NCI-H748 (cell line): ENCODE data around the gene XYLT2.
"Not testable (repeated sequence)": the region's sequence is repeated elsewhere in the genome, so short reads cannot be mapped to it uniquely, and the experiment has no call there.

Experiments used
- DNase-seq: peaks from one replicate; lab custom pipeline; 2025; ENCODE audit not compliant: unreplicated experiment; lab: John Stamatoyannopoulos, UW

Gene XYLT2

DNA sequence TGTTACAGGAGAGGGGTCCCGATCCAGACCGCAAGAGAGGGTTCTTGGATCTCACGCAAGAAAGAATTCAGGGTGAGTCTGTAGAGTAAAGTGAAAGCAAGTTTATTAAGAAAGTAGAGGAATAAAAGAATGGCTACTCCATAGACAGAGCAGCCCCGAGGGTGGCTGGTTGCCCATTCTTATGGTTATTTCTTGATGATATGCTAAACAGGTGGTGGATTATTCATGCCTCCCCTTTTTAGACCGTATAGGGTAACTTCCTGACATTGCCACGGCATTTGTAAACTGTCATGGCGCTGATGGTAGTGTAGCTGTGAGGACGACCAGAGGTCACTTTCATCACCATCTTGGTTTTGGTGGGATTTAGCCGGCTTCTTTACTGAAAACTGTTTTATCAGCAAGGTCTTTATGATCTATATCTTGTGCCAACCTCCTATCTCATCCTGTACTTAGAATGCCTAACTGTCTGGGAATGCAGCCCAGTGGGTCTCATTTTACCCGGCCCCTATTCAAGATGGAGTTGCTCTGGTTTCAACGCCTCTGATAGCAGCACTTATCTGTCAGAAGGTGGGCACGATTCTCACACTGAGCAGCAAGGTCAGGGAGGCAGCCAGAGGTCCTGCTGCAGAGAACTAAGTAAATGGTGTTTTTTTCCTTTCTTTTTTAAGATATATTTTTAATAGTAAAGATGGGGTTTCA lies 26.5 kb upstream of the XYLT2 start:
- DNase-seq = no peak

DNA sequence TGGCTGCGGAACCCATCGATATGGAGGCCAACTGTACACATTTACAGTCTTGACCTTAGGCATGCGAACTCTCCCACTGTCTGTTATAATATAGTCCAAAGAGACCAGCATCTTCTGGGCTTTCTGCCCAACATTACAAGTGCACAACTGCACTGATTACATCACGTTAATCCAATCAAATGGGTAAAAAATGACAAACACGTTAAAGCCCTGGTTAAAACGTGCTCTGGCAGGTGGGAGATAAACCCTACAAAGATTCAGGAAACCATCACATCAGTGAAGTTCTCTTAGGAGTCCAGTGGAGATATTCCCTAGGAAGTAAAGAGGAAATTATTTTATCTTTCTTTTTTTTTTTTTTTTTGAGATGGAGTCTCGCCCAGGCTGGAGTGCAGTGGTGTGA lies 23.7 kb upstream of the XYLT2 start:
- DNase-seq = no peak

DNA sequence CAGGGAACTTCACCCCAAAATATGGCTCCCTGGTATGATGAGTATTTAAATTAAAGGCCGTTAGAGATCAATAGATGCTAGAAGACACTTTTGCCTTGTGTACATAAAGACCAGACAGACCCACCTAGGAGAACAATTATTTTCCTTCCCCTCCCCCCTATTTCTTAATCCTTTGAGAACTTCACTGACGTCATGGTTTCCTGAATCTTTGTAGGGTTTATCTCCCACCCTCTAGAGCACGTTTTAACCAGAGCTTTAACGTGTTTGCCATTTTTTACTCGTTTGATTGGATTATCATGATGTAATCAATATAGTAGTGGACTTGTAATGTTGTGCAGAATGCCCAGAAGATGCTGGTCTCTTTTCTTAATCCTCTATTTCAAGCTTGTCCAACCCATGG lies 22.9 kb upstream of the XYLT2 start:
- DNase-seq = no peak

DNA sequence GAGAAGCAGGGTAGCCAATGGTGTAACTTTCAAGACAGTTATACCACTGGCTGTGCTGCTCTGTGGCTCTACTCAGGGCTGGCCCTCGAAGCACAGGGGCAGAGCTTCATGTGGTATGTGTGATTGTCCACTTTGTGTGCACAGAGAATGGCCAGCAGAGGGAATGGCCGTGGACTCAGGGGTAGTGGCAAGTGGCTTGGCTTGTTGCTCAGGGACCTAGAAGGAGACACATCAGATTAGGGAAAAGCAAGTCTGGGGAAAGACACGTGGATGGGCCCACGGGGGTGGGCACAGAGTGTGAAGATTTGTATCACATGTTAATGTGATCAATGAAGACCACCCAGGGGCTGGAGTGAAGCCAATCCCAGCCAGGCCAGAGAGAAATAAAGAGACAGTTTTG lies 20.0 kb upstream of the XYLT2 start:
- no peak for DNase-seq

DNA sequence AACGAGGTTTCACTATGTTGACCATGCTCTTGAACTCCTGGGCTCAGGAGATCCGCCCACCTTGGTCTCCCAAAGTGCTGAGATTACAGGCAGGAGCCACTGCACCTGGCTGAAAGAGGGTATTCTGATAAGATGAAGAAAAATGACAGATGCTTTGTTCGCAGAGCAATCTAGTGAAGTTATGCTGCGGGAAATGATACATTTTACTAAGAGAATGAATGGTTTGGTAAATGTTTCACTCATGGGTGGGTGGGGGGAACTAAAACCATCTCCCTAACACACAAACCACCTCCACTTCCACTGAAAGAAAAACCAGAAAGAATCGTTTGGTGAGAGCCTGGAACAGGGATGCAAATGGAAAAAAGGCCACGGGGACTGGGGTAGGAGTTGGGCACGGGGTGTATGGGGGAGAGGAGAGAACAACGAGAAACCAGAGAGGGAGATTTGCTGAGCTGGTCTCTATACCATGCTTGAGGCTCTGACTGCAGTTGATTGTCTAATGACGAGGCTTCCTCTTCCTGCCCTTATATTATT lies 19.0 kb upstream of the XYLT2 start:
- DNase-seq = no peak

DNA sequence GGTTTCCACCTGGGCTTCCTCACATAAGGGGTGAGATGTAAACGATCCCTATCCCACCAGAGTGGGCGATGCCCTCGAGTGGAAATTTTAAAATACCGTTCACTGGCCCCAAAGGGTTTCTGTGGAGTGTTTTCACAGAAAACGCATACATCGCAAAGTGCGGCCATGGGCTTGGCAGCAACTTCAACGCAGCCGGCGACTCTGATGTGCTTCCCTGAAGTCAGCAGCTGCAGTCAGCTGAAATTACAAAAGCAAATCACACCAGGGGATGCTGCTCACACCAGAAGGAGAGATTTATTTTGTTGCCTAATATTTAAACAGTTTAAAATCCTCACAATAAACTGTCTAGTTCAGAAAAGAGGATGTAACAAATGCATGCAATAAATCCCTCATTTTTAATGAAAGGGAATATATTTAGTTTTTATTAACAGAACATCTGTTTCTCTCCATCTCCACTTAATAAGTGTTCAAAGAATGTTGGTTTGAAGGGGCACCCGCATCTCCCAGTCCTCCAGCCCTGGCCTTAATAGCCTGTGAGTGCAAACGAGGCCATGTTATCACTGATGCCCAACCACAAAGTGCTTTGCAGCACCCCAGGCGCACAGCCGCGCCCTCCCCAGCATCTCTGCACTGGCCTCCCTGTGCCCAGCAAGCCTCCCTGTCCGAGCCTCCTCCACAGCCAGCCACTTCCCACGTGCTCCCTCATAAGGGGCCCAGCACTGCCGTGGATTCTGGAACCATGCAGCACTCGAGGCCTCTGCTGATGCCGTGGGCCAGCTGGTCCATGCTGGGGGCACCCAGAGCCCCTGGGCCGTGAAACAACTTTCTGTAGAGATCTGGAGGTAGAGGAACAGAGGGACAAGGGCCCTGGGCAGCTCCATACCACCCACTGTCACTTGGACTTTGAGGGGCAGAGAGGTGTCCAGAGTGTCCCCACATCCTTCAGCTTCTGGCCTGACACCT lies 17.3 kb upstream of the XYLT2 start:
- DNase-seq = no peak

DNA sequence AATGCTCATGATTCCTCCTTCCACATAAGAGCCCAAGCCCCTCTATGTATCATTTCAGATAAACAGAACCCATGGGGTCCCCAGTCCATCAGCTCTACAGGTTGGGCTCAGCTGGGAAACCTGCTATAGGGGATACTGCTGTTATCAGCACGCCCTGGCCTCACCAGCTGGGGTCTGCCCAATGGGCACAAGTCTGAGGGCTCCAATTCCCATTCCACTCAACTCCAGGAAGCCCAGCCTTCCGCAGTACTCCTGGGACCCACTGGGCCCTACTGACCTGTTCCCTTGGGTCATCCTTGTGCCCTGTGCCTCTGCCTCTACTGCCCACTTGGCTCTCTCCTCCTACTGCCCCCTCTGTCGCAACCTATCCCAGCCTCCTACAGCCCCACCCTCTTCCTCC lies 16.2 kb upstream of the XYLT2 start:
- no peak for DNase-seq

DNA sequence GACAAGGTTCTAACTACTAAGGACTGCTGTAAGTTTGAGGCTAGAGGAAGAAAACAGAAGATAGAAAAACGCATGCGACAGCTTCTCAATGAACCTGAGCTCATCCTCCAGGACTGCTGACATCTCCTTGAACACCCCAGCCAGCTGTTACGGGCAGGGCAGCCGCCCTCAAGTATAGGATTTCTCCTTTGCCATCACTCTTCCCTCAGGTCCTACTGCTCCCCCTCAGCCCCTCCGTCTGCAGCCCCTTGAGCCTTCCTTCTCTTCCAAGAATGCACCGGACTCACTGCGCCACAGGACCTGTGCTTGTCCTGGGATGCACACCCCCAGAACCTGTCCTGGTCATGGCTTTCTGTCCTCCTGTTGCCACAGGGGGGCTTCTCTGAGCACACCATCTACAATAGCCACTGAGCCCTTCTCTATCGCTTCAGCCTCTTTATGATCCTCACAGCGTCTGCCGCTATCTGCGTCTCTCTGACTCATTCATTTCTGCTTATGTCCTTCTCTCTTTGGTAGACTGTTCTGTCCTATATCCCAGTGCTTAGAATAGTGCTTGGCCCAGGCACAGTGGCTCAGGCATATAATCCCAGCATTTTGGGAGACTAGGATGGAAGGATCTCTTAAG lies 15.7 kb upstream of the XYLT2 start:
- DNase-seq = no peak

DNA sequence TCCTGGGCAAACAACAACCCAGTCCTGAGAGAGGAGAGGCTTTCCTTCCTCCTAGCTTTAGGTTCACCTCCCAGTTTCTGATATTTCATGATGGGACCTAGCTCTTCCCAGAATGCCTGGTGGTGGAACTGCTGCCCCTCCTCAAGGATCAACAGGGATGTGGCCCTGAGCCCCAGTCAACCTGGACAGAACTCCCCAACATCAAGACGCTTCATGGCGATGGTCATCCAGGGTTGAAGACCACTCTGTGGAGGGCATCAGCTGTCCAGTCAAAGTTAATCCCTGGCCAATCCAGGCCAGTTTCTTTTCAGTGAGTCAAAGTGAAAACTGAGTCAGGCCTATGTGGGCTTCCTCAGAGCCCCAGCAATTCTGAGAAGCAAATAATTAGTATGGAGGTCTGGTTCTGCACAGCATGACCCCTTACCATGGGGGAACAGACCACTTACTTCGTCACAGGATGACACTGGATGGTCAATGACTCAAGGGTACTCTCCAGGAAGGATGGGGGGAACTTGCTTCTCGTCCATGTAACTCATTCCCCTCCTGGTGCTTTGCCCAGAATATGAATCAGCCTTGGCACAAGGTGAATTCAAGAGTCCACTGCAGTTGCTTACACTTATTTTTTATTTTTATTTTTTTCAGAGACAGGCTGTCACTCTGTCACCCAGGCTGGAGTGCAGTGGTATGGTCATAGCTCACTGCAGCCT lies 14.7 kb upstream of the XYLT2 start:
- no peak for DNase-seq

DNA sequence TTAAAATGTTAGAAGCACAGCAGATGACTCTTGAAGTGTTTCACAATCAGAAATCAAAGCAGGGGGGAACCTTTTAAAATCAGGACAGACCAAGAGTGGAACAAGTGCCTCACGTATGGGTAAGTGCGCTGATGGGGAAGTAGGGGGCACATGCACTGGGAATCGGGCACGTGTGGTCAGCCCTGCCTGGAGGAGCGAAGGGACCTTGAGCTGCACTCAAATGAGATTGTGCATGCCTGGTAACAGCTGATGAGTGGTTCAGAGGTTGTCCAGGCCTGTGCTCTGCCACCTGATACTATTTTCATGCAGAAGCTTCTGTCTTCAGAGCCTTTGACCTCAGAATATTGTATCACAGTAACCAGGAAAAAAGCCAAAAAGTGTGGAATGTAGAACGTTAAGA lies 13.7 kb upstream of the XYLT2 start:
- DNase-seq = no peak

DNA sequence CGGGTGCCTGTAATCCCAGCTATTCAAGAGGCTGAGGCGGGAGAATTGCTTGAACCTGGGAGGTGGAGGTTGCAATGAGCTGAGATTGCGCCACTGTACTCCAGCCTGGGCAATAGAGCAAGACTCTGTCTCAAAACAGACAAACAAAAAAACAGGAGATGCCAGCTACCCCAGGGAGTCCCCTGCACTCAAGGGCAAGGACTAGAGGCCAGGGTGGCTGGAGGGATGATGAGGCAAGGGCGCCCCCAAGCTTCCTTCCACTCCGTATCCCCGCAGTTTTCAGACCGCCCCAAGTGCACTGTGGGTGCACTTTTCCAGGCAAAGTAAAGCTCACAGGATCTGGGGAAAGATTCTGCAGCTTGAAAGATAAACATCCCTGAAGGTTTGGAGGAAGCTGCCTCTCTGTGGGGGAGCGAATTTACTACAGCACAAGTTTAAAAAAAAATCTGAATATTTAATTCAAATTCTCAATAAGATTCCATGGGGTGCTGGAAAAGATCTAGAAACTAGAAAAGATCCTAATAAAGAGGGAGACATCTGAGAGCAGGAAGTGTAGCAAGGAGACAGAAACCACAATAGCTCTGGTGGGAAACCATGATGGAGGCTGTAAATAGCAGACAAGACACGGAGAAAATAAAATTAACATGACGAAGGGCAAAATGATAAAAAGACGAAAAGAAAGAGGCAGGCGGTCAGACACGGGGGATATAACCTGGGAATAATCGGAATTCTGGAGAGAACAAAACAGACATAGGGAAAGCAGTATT lies 12.5 kb upstream of the XYLT2 start:
- not testable (repeated sequence) for DNase-seq

DNA sequence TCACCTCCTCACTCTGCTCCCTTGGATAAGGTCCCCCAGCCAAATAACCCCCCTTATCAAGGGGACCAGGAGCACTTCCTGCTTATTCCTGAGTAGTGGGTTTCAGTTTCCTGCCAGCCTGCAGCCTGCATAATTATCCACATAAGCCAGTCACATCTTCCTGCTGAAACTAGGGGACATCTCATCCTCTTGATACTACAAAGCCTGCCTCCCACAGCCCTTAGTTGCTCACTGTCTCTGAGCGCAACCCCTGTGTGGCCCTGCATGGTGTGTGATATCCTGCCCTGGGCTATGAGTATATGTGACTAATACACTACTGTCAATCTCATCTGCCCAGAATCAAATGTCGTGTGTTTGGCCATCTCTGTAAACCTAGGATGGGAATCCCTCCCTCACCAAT lies 8.0 kb upstream of the XYLT2 start:
- DNase-seq = no peak

DNA sequence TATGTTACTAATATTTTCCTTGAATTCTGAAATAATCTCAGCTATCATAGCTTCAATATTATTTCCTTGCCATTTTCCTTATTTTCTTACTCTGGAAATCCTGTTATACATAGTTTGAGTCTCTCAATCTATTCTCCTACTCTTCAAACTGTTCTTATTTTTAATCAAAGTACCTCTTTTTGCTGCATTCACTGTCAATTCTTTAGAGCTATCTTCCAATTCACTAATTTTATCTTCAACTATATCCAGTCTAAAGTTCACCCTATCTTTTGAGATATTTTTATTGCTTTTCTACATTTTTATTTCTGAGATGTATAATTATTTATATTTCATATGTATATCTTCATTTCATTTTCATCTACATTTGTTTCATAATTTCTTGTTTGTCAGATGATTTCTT lies 7.3 kb upstream of the XYLT2 start:
- DNase-seq = no peak

DNA sequence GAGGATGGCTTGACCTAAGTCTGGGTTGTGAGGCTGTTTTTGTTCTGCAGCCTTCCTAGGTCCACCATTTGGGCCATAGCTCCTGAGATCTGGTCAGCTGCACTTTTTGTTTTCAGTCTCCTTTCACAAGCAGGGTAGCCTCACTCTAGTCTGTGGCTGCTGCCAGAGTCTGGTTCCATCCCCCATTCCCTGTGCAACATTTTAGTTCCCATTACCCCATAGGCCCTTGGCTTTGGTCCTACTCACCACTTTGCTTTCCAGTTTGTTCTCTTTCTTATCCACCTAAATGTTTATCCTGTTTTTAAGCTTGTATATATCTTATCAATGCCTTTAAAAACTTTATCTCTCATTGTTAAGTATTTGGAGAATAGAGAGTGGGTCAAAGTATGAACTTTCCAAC lies 6.5 kb upstream of the XYLT2 start:
- DNase-seq = no peak

DNA sequence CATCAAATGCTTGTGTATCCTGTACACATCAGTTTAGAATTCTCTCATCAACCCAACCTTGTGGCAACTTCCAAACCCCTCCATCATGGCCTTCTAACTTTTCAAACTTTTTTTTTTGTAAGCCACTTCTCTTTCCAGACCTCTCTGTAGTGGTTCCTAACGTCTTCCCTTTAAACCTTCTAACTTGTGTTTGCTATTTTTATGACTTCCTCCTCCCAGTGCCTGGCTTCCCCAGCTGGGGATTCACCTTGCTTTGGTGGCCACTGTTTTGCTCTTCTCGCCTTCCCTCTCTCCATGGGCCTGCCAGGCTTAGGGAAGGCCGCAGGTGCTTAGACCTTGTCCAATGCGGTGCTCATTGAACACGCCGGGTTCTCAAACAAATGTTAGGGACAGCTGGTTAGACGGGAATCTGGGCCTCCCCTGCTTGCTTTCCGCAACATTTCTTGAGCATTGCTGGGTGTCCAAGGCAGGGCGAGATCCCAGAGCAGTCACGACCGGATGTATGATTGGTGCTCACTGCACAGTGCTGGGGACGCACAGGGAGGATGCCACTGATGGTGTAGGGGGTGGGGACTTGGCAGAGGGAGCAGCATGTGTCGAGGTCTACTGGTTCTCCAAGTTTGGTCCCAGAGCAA lies 1.1 kb upstream of the XYLT2 start:
- no peak for DNase-seq

DNA sequence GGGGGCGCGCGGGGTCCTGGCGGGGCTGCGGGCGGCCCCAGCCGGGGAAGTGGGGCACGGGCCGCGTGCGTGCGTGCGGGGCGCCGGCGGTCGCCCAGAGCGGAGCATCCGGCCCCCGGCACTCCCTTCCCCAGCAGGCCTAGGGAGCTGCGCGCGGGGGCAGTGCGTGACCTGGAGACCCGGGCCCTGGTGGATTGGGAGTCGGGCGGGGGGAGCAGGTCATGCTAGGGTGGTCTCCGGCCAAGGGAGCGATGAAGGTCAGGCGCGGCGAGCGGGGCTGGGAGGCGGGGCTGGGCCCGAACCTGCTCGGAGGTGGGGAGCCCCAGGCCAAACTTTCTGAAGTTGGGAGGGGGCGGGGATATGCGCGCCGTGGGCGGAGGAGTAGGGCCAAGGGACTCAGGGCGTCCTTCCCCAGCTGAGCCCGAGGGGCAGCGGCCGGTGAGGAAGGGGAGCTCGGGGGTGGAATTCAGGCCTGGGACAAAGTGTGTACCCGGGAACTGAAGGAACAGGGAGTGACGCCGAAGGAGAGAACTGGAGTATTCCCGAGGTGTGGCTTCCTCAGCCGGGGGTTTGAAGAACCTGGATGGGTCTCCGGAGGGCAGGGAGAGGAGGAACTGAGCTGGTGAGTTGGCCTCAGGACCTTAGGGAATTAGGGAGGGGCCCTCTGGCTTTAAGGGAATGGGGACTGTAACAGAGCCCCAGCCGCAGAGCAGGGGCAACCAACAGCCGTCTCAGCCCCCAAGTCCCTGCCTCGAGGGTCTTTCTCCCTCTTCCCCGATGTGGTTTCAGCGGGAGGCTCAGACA lies 589 bp downstream of the XYLT2 start:
- peak; percentile 33 for DNase-seq

DNA sequence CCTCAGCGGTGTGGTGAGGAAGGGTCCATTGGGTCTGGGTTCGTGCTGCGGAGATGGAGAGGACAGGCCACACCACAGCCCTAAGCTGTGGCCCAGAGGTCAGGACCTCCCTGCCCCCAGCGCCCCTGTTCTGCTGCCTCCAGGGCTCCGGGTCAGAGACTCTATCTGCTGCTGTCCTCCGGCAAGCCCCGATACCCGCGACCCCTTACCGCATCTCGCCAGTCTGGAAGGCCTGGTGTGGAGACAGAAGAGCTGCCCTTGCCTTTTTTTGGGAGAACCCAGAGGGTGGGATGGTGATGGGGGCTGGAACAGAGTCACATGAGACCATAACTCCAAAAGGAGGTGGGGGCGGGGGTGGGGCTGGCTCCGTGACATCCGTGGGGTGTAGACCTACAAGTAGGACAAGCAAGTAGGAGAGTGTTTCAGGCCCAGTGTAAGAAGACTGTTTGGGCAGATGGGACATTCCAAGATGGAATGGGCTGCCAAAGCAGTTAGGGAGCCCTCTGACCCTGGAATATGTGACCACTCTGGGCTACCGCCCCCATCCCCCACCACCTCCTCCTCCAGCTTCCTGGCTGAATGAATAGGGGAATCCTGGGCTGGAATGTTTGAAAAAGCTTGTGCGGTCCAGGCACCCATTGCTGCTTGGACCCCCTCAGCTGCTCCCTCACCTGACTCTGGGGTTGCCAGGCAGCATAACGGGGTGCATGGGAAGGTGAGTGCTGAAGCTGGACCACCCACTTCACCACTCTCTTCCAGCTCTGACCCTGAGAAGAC lies 1.4 kb downstream of the XYLT2 start:
- no peak for DNase-seq

DNA sequence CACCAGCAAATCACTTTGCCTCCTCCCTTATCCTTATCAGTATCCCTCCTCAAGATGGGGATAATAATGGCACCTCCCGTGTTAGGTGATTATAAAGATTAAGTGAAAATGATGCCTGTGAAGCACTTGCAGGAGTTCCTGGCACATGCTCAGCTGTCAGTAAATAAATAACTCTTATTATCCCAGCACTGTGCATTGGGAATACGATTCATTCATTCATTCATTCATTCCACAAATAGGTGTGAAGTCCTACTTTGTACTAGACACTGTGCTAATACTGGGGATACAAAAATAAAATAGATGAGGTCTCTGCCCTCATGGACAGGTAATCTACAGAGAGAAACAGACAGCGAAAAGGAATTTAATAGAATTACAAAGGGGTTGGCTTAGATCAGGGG lies 2.0 kb downstream of the XYLT2 start:
- no peak for DNase-seq
